Spleen (tissue), 11 donors: ENCODE data around the gene IL19. TPM values are rescaled to one million over a fixed set of nuclear protein-coding genes. Genes with fewer than 3 reads are reported as not detected.
"Not testable (repeated sequence)": the region's sequence is repeated elsewhere in the genome, so short reads cannot be mapped to it uniquely, and the experiment has no call there.

Experiments
- DNase-seq: peaks from one replicate; pipeline ENCODE4 v3.0.0-alpha.2; 2020
- H3K27ac ChIP-seq, 8 donors: fragments of 200-600 bp; sonication (generic) in 7 of 8; 1 replicate in 4 of 8; 2 replicates in 4 of 8; pipeline versions ENCODE4 v1.5.0 to v1.8.0; 2016 to 2021; ENCODE audit warnings: inconsistent platforms in 4 of 8, mild to moderate bottlenecking in 4 of 8, moderate library complexity in 1 of 8
- H3K27me3 ChIP-seq, 7 donors: fragments of 200-600 bp; sonication (generic) in 6 of 7; replicated peaks in 1 of 7; 1 replicate in 4 of 7; 2 replicates in 3 of 7; pipeline versions ENCODE4 v1.5.0 to v1.8.0; 2016 to 2021; ENCODE audit warnings: inconsistent platforms in 3 of 7, mild to moderate bottlenecking in 1 of 7
- H3K36me3 ChIP-seq, 6 donors: fragments of 200-600 bp; sonication (generic) in 5 of 6; 1 replicate in 4 of 6; 2 replicates in 2 of 6; pipeline versions ENCODE4 v1.5.0 to v1.8.0; 2016 to 2021; ENCODE audit warnings: inconsistent platforms in 2 of 6
- H3K4me1 ChIP-seq, 6 donors: fragments of 200-600 bp; sonication (generic) in 5 of 6; 1 replicate in 3 of 6; 2 replicates in 3 of 6; pipeline versions ENCODE4 v1.5.0 to v1.8.0; 2016 to 2021; ENCODE audit warnings: inconsistent platforms in 3 of 6
- H3K4me3 ChIP-seq, 8 donors: fragments of 200-600 bp; sonication (generic) in 7 of 8; 1 replicate in 4 of 8; 2 replicates in 4 of 8; pipeline versions ENCODE4 v1.5.0 to v1.8.0; 2016 to 2021; ENCODE audit warnings: inconsistent platforms in 4 of 8, mild to moderate bottlenecking in 4 of 8, moderate library complexity in 2 of 8
- H3K9me3 ChIP-seq, 8 donors: fragments of 200-600 bp; sonication (generic) in 7 of 8; 1 replicate in 4 of 8; 2 replicates in 4 of 8; pipeline versions ENCODE4 v1.5.0 to v1.8.0; 2016 to 2021; ENCODE audit warnings: inconsistent platforms in 4 of 8
- CTCF ChIP-seq, 11 experiments: fragments of 200-600 bp in 7 of 11; fragments of 450-650 bp in 4 of 11; sonication (generic) in 4 of 11; IDR thresholded peaks in 8 of 11; conservative IDR thresholded peaks in 3 of 11; 1 replicate in 7 of 11; 2 replicates in 4 of 11; pipeline versions ENCODE4 v1.4.0 to v1.8.0; 2016 to 2021; ENCODE audit warnings: antibody characterized with exemption in 11 of 11, inconsistent platforms in 4 of 11, mild to moderate bottlenecking in 1 of 11
- POLR2A ChIP-seq, 3 donors: fragments of 450-650 bp; IDR thresholded peaks; one replicate each; pipeline ENCODE4 v1.5.1; 2017; ENCODE audit warnings: antibody characterized with exemption in 3 of 3, mild to moderate bottlenecking in 1 of 3
- POLR2AphosphoS5 ChIP-seq, 3 donors: sonication (generic); formaldehyde crosslinking; IDR thresholded peaks; one replicate each; pipeline ENCODE4 v1.5.1; 2017; ENCODE audit warnings: antibody characterized with exemption in 3 of 3
- WGBS, 5 donors: extraction: QIAGEN DNeasy Blood & Tissue Kit in 3 of 5; methylation state at CpG; one replicate each; pipeline versions ENCODE4 v1.1.5 to v1.1.7; 2013 to 2018; 5-methylcytosine and 5-hydroxymethylcytosine counted together
- intact Hi-C: fragments of 100-400 bp; cut with DNase I; formaldehyde crosslinking; loops from one replicate; pipeline ENCODE4 v1.15.0; 2023; ENCODE audit warnings: low total_unique reads
- polyA plus RNA-seq, 3 donors: library from polyadenylated mRNA; stranded (reverse); fragments of 200-250 nt; gene quantifications; one replicate each; pipeline ENCODE4 v1.2.1, GENCODE V29; 2013
- total RNA-seq, 7 donors: library from RNA; depleted of rRNA in 3 of 7; stranded (reverse); fragments of >200 nt in 3 of 7; fragmentation: NEBNext Ultra II Directional in 4 of 7; extraction: Animal tissue kit (Norgen Biotek cat#: 25700) in 4 of 7; gene quantifications; one replicate each; pipeline versions ENCODE4 v1.1.0 to v1.2.1, GENCODE V29; 2016 to 2021
- donor health status: healthy with polysubstance abuse.
- donor health status: DM: no; HTN: no; CAD: no; lungs with moderate emphysema.
- donor health status: DM: no; HTN: no; CAD: no.
- donor health status: Bipolar disorder and iron deficiency.
- donor health status: healthy.
- donor health status: DM: no; HTN: no; CAD: no.
- donor health status: DM: yes; HTN: yes; CAD: no.

The IL19 gene
- total and polyA plus RNA-seq, 10 donors: 0.09 to 2.2 (median 0.12) TPM; not detected in 7

GRCh38 chr1:206761159-206761768 lies 9.3 kb upstream of the IL19 start:
- Histone ChIP-seq H3K36me3 (no peaks in the 10 kb centered on the region), H3K27me3 (no peaks in the 10 kb centered on the region), H3K9me3 (no peaks in the 10 kb centered on the region), H3K27ac (peak overlapping the region in 3 of 8 donors; percentile 21 to 48 (median 45)), H3K4me1 (peaks cover 5 to 57% (median 32%) of the 10 kb centered on the region in 6 donors), H3K4me3 (no peak overlapping the region)
- DNase-seq: no peak
- intact Hi-C loops: no loop called here
- TF ChIP-seq POLR2A (IDR thresholded peaks at IDR 0.05) (no peak), CTCF (IDR thresholded peaks at IDR 0.05 in 8 of 11, conservative IDR thresholded peaks at IDR 0.05 in 3 of 11) (peak in 5 of 11 experiments; percentile 19 to 33 (median 25)), POLR2AphosphoS5 (IDR thresholded peaks at IDR 0.05) (no peak)
- 83 to 93% (median 91%) methylated on average over 6 of the region's 6 CpGs for WGBS, 5 donors

- H3K4me3 ChIP-seq, H3K36me3 ChIP-seq, H3K27ac ChIP-seq, H3K27me3 ChIP-seq, H3K9me3 ChIP-seq, DNase-seq, intact Hi-C loops: not testable (repeated sequence)
- 93 to 96% (median 94%) methylated on average over 12 of the region's 12 CpGs for WGBS, 5 donors
- H3K4me1 ChIP-seq: peaks cover 13 to 60% (median 38%) of the 10 kb centered on the region in 6 donors
Observed at GRCh38 chr1:206762741-206763364, 7.7 kb upstream of the IL19 start.

GRCh38 chr1:206765771-206766170 lies 4.8 kb upstream of the IL19 start:
- intact Hi-C loops, DNase-seq, H3K9me3 ChIP-seq, H3K36me3 ChIP-seq, H3K4me3 ChIP-seq, H3K27me3 ChIP-seq: not testable (repeated sequence)
- WGBS, 5 donors: 28 to 79% (median 45%) methylated on average over 1 of the region's 1 CpG
- Histone ChIP-seq H3K4me1 (peaks cover 32 to 69% (median 54%) of the 10 kb centered on the region in 6 donors), H3K27ac (peak overlapping the region in 3 of 8 donors; percentile 39 to 83 (median 55))

GRCh38 chr1:206766251-206766856 lies 4.2 kb upstream of the IL19 start:
- no peaks in the 10 kb centered on the region for H3K27me3 ChIP-seq
- H3K4me3 ChIP-seq: no peak overlapping the region
- peak overlapping the region in 4 of 8 donors; percentile 35 to 83 (median 47) for H3K27ac ChIP-seq
- no peaks in the 10 kb centered on the region for H3K9me3 ChIP-seq
- WGBS, 5 donors: 21 to 32% (median 24%) methylated on average over 8 of the region's 8 CpGs
- intact Hi-C loops: no loop called here
- no peaks in the 10 kb centered on the region for H3K36me3 ChIP-seq
- TF ChIP-seq POLR2A (IDR thresholded peaks at IDR 0.05): no peak
- peak in 2 of 3 donors; percentile 36 to 63 for TF ChIP-seq POLR2AphosphoS5 (IDR thresholded peaks at IDR 0.05)
- peaks cover 36 to 69% (median 57%) of the 10 kb centered on the region in 6 donors for H3K4me1 ChIP-seq
- DNase-seq: peak; percentile 87

DNA sequence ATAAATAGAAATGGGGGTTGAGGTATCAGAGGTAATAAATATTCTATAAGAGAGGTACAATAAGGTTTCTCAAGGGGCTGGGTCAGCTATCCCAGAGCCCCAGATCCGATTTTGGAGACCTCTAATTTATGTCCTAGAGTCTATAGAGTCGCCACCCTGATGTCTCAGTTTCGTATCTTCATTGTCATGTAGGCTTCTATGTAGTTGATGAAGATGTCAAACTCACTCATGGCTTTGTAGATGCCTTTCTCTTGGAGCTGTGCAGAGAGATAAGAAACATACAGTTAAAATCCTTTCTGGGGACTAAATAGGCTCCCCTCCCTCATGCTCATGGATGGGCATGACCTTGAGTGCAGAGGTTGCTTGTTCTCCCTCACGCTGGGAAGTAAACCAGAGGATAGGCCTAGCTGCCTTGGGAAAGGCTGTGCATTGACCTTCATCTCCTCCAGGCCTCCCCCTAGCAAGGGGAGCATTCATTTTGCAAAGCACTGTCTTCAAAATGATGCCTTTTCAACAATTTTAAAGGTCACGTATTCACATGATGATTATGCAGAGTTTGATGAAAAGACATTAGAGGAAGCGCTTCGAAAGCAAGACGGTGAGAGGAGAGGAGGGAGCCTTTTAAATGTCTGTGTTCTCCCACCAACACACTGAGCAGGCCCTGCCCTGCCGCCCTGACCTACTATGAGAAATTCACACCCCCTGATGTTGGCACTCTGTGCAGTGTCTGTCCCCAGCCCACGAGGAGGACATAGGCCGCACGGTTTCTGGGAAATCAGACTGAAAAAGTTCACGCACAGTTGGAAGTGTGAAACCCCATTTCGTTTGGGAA lies 1.9 kb upstream of the IL19 start:
- TF ChIP-seq POLR2A (IDR thresholded peaks at IDR 0.05) (no peak), POLR2AphosphoS5 (IDR thresholded peaks at IDR 0.05) (no peak), CTCF (IDR thresholded peaks at IDR 0.05 in 8 of 11, conservative IDR thresholded peaks at IDR 0.05 in 3 of 11) (no peak)
- intact Hi-C loops: no loop called here
- no peaks in the 10 kb centered on the region for H3K36me3 ChIP-seq
- H3K9me3 ChIP-seq: no peaks in the 10 kb centered on the region
- H3K4me3 ChIP-seq: peak overlapping the region in 2 of 8 donors; percentile 4 to 35
- DNase-seq: no peak
- peaks cover 44 to 89% (median 77%) of the 10 kb centered on the region in 6 donors for H3K4me1 ChIP-seq
- peak overlapping the region in 7 of 8 donors; percentile 22 to 83 (median 70) for H3K27ac ChIP-seq
- WGBS, 5 donors: 64 to 77% (median 70%) methylated on average over 13 to 14 of the region's 14 CpGs
- no peaks in the 10 kb centered on the region for H3K27me3 ChIP-seq
